Heart left ventricle (tissue), 13 donors: ENCODE data around the gene DDR1.

Experiments used
- CTCF ChIP-seq, 12 donors: fragments of 200-600 bp; sonication (generic) in 4 of 12; IDR thresholded peaks; one replicate each; pipeline versions ENCODE4 v1.5.0 to v1.8.0; 2018 to 2022; ENCODE audit warnings: antibody characterized with exemption in 12 of 12, mild to moderate bottlenecking in 5 of 12
- POLR2A ChIP-seq, 2 donors: fragments of 450-650 bp; IDR thresholded peaks; one replicate each; pipeline ENCODE4 v1.6.1; 2017; ENCODE audit warnings: antibody characterized with exemption in 2 of 2, mild to moderate bottlenecking in 2 of 2, moderate library complexity in 2 of 2
- donor health status: ischemic (EF 13 %, LVEDD 7.1; RV severe dilation, severe dysfunction).
- donor health status: DM: no; HTN: yes; CAD: no.
- donor health status: DM: no; HTN: no; CAD: no.
- donor health status: ischemic (EF 25% LVEDD 6.9; RV normal size, moderate dysfunction).
- donor health status: ischemic (EF 25% LVEDD 5.7; RV mildly dilated, moderate dysfunction).
- donor health status: ischemic (EF 35%, LVEDD 5.7; RV mildly dilated, moderate dysfunction).
- donor health status: nonischemic (EF 11% LVEDD 7.7; RV severe dilation, severe dysfunction).
- donor health status: DM: yes; HTN: yes; CAD: no.
- donor health status: PGD.
- donor health status: ischemic (EF 29% LVEDD 5.4; RV normal size, mild dysfunction).
- donor health status: nonischemic (EF 23%, LVEDD 6.1; RV moderate dilation, normal function).

GRCh38 chr6:30888816-30889495 lies 4.6 kb downstream of the DDR1 start:
- TF ChIP-seq CTCF (IDR thresholded peaks at IDR 0.05) (no peak), POLR2A (IDR thresholded peaks at IDR 0.05) (no peak)
